SH-SY5Y (cell line): ENCODE results near the gene STXBP6.

Experiments
- GATA2 ChIP-seq: IDR thresholded peaks from 2 replicates; pipeline ENCODE4 v1.6.1; 2011; ENCODE audit warnings: mild to moderate bottlenecking, low read depth, low read length
- GATA3 ChIP-seq: IDR thresholded peaks from 2 replicates; pipeline ENCODE4 v1.6.1; 2011; ENCODE audit warnings: low read depth, mild to moderate bottlenecking, low read length, moderate library complexity

Gene STXBP6

DNA sequence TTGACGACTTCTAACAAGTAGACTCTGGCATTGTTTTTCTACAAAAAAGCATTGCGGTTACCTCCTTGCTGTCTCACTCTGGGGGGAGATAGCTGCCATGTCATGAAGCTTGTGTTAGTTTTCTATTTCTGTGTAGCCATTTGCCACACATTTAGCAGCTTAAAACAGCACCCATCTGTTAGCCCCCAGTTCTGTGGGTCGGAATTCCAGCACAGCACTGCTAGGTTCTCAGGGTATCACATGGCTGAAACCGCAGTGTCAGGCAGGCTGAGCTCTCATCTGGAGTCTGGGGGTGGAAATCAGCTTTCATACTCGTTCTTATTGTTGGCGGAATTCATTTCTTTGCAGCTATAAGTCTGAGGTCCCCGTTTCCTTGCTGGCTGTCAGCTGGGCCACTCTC is 19.9 kb upstream of the STXBP6 start:
- TF ChIP-seq GATA2 (no peak), GATA3 (no peak)

DNA sequence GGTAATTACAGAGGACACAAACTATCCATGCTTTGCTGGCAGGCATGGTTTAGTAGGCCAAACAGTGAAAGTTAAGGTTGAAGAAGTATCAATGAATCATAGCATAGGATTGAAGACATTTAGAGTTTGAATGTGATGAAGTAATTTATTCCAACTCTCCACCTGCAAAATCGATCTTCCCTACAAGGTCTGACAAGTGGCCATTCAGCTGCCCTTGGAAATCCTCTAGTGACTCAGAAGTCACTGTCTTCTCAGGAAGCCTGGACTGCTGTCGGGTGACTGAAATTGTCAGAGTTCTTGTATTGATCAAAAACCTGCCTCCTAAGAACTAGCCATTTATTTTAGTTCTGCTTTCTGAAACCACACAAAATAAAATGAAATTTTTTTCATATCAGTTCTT is 17.7 kb upstream of the STXBP6 start:
- TF ChIP-seq GATA3: no peak
- no peak for TF ChIP-seq GATA2

DNA sequence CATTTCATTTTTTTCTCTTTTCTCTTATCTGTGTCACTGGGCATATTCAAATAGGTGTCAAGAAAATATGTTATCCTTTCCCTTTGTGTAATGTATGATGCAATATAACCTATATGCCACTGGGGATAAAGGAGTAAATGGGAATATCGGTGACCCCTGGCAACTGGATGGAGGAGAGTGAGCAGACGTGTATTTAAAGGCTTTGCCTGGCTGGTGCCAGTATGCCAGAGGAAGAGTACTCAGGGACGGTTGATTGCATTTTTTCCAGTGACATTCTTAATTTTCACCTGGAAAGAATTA is 12.0 kb upstream of the STXBP6 start:
- TF ChIP-seq GATA3 (no peak), GATA2 (no peak)

DNA sequence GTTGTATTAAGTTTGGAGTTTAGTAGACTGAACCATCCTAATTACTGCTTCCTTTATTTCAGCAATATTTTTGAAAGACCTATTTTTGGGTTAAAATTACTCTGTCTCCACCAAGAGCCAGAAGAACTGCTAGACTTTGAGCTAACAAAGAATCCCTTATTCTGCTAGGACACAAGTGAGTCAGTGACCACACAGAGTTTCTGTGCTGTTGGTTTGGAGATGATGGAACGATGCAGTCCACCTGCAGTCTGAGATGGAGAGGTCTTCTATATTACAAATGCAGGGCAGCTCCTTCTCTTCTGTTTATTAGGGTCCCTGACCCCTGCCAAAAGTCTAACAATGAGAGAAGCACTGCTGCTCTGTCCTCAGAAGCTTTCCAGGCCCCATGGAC is 6.7 kb upstream of the STXBP6 start:
- TF ChIP-seq GATA3 (no peak), GATA2 (no peak)

DNA sequence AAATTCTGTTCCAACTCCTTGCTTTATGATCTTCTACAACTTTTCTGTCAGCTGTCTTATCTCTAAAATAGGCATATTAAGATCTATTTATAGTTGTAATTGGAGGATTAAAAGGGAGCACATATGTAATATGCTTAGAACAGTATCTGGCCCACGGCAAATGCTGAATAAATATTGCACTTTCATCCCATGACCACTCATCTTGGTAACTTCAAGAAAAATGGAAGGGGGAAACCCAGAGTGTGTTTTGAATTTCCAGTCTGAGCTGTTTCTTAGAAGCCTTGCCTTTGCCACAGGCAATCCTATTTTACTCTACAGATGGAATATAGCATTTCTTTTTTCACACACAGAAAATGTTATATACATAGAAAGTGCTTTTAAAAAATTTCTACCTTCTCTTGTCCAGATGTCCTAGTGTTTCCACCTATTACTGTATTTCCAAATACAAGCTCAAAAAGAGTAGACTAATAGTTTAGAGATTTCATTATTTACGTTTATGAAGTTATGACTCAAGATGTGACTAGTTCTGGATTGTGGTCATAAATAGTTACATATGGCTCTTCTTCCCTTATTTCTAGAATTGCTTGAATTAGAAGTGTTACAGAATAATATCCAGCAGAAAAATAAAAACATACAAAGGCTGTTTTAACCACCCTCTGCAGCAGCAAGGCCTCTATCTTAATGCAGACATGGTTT is 6.2 kb upstream of the STXBP6 start:
- TF ChIP-seq GATA3 (no peak), GATA2 (no peak)

DNA sequence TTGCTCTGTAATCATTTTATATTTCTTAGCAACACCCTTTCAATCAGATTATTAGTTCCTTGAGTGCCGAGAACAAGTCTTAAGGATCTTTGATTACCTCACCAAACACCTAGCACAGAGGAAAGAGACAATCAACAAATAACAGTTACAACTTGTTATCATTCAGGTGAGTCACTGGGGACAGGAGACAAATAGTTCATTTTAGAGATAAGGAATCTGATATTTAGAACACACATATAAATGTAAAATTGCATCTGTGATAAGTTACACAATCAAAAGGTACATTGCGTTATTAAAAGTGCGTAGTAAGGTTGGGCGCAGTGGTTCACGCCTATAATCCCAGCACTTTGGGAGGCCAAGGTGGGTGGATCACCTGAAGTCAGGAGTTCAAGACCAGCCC is 5.1 kb upstream of the STXBP6 start:
- TF ChIP-seq GATA2: no peak
- no peak for TF ChIP-seq GATA3

DNA sequence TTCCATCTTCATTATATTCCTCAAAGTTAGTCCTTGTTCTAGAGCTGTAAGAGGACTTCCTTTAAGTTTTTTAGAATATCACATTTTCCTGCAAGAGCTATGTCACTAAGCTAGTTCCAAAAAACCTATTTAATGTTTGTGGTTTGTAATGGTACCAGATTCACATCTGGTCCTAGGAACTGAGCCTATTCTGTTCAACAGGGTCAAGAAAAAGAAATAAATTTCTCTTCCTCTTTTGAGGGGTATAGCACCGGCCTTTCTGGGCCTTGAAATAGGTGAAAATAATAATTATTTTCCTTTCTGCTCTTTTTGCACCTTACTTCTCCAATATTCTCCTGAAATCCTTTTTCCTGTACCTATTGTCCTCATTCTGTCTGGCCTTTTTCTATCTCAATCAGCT is 3.6 kb upstream of the STXBP6 start:
- no peak for TF ChIP-seq GATA3
- no peak for TF ChIP-seq GATA2

DNA sequence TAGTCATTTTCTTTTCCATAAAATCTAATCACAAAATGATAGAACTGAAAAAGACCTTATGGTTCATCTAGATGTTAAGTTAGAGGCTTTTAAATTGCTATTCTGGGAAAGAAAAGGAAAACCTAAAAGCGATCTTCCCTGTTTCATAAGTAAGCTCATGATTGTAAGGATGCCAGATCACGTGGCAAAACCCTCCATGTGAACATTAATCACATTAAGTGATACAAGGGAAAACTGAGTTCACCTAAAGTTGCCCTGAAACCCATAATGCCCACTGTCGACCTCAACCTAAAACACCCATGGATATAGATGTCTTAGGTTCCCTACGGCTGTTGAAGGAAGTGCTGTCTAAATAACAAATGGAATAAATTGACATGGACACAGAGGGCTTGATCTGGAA is 3.0 kb upstream of the STXBP6 start:
- TF ChIP-seq GATA3 (no peak), GATA2 (no peak)

DNA sequence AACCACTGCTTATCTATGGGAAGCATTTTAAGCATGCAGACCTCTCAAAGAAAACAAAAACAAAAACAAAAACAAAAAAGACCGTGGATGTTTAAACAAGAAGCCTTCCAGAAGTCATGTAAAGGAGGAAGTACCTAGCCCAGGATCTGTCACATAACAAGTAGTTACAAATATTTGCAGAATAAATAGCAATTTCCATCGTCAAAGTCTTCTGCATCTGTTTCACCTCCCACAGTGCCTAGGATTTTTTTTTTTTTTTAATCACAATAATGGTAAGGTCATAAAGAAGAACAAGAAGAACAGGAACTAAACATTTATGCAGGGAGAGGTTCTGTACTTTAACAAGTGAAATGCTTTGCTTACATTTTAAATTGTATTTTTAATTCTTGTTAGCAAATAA is 2.4 kb upstream of the STXBP6 start:
- TF ChIP-seq GATA3 (no peak), GATA2 (no peak)

DNA sequence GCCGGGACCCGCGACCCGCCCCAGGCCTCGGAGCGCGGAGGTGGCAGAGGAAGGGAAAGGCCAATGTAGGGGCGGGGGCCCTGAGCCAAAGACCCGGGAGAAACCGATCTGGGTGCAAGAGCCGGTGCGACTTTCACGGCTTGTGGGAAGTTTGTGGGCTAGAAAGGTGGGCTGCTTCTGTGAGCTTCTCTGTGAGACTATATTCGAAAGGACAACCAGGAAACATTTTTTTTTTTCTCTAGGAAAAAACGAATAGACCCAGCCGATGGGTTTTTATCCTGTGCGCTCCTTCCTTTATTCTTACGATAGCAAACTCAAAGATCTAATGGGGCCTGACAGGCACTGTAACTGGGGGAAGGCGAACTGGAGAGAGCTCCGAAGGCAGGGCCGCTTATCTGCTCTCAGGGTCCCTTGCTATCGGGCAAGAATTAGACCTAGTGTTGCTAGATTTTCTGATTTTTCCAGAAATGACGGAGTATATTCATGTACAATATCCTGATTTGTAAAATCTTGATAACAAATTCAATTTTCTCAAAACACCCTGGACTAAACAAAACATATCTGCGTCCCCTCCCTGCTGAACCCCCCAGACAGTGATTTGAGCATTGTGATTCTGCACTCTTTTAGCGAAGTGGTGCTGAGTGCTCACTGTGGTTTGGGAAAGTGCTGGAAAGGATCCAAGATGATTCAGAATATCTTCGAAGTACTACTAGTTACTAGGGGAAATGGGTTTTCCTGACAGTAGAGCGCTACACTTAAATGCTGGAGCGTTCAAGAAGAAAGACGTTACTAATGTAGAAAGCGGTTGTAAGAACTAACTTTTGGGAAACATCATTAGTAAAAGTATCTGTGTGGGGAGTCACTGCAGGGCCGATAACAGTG is 563 bp upstream of the STXBP6 start:
- TF ChIP-seq GATA3 (no peak), GATA2 (no peak)

DNA sequence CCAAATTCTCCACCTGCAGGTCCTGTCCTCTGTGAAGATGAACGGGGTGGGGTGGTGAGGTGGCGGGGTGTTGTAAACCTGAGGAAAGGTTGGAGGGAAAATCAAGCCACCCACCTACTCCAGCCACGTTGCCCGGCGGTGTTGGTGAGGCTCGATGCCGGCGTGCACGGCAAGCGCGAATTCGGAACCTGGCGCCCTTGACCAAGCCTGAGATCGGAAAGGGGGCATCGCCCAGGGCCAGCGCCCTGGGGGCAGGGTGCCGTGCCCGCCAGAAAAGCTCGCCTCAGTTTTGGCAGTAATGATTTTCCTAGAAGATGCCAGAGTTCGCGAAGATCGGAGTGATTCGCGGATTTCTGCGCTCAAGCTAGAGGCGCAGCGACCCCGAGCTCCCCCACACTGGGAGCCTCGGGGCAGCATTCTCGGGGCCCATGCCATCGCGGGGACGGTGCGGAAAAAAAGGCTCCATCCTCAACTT is 817 bp downstream of the STXBP6 start:
- TF ChIP-seq GATA3 (no peak), GATA2 (no peak)

DNA sequence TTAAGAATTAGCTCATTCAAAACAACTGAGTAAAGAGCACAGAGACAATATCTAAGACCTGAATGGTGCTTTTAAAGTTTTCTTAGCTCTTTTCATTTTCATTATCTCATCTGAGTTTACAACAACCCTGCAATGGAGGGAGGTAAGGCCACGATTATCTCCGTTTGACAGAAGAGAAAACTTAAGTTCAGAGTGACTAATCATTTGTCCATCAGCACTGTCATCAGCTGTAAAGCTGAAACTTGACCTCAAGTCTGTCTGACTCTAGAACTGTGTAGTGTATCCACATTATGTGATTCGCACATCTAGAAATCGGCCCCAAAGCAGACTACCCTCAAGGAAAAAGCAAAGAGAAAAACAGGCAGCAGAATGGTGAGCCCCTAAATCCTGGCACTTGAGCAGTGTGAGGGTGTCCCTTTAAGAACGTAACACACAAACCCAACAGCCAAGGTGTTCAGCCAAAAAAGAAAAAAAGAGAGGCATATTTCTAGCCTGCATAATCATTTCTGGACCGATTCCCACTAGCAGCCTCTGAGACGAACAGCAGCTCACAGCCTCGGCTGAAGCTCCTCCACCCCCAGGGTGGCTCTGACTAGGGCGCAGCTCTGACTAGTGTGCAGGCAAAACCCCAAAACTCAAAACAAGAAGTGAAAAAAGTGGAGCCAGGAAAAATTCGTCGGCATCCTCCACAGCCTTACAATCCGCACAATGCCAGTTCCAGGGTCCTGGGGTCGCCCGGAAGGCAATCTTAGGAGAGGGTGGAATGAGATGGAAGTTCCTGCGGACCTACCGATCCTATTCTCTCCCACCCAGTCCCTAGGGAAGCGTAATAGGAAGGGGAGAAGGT is 1.6 kb downstream of the STXBP6 start:
- TF ChIP-seq GATA3 (no peak), GATA2 (no peak)

DNA sequence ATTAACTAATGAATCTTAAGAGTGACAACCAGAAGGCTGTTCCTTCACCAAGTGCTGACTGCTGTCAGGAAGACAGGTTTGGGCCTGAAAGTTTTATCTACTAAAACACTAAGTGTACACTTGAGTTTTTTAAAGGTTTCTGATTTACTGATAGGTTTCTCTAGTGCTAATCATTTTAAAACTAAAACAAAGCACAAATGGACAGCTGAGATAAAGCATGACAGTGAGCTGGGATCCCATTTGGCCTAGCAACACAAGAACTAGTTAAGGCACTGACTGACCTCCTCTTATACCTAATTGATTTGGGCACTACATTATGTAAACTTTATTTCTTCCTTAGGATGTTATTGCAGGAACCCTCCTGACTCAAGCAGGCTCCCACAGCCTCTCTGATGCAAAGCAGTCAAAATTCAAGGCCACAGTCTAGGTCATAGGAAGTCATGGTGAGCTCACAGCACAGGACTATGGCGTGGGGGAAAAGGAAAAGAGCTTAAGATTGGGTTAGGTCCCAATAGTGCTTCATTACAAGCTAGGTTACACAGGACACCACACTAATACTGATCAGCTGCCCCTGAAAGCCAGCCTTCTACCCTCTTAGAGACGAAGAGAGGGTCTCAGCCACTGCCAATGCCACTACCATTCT is 3.5 kb downstream of the STXBP6 start:
- TF ChIP-seq GATA3 (no peak), GATA2 (no peak)

DNA sequence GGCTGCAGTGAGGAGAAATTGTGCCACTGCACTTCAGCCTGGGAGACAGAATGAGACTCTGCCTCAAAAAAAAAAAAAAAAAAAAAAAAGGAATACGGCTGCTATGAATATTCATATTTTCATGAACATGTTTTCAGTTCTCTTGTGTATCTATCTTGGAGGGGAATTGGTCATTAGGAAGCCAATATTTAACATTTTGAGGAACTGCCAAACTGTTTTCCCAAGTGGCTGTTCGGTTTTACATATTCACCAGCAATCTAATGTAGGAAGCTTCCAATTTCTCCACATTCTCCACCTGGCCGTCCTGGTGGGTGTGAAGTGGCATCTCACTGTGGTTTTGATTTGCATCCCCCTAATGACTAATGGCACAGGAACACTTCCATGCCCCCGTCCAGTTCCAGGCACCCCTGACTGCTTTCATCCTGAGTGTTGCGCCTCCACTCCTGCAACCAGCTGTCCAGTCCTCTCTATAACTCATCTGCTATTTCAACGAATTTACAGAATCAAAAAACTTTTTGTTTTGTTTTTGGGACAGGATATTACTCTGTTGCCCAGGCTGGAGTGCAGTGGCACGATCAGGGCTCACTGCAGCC is 5.7 kb downstream of the STXBP6 start:
- TF ChIP-seq GATA2 (no peak), GATA3 (no peak)
